Large intestine (tissue), 3 donors: Measurements from ENCODE around the gene ANXA4. TPM values are rescaled to one million over a fixed set of nuclear protein-coding genes. Genes with fewer than 3 reads are reported as not detected.

Source experiments
- DNase-seq, 2 donors: peaks; one replicate each; pipeline versions ENCODE4 v3.0.0 to v3.0.0-alpha.2; 2013
- H3K27ac ChIP-seq: one replicate; pipeline ENCODE4 v1.5.1; 2013; ENCODE audit warnings: low read length
- H3K27me3 ChIP-seq: 2 replicates; pipeline ENCODE4 v1.6.1; 2013; ENCODE audit warnings: low read length; ENCODE audit not compliant: control insufficient read depth, insufficient read depth
- H3K36me3 ChIP-seq: 2 replicates; pipeline ENCODE4 v1.6.1; 2013; ENCODE audit warnings: low read length; ENCODE audit not compliant: control insufficient read depth, insufficient read depth
- H3K4me1 ChIP-seq: one replicate; pipeline ENCODE4 v1.6.1; 2013; ENCODE audit warnings: low read length; ENCODE audit not compliant: control insufficient read depth, insufficient read depth
- H3K4me3 ChIP-seq: one replicate; pipeline ENCODE4 v1.5.1; 2013; ENCODE audit warnings: low read length
- H3K9me3 ChIP-seq: one replicate; pipeline ENCODE4 v1.6.1; 2013; ENCODE audit warnings: mild to moderate bottlenecking, low read depth, low read length, moderate library complexity; ENCODE audit not compliant: control insufficient read depth
- WGBS: methylation state at CpG from one replicate; pipeline ENCODE4 v1.1.5; 2013; ENCODE audit warnings: low lambda C conversion rate; ENCODE audit not compliant: insufficient coverage; 5-methylcytosine and 5-hydroxymethylcytosine counted together
- polyA plus RNA-seq: library from polyadenylated mRNA; unstranded; fragments of 120-200 nt; gene quantifications from one replicate; pipeline ENCODE4 v1.2.1, GENCODE V29; 2013

The ANXA4 gene
- polyA plus RNA-seq, 1 donor, result 540 TPM

GRCh38 chr2:69776886-69777785, 35.2 kb downstream of the ANXA4 start:
- DNase-seq, result no peak
- H3K36me3 ChIP-seq, result peaks cover 10% of the 10 kb centered on the region
- WGBS, result 58% methylated on average over 2 of the region's 9 CpGs
- H3K27ac ChIP-seq, result peak overlapping the region; percentile 87
- peaks cover 54% of the 10 kb centered on the region for H3K4me1 ChIP-seq
- no peaks in the 10 kb centered on the region for H3K9me3 ChIP-seq
- H3K27me3 ChIP-seq, result no peaks in the 10 kb centered on the region
- H3K4me3 ChIP-seq, result no peak overlapping the region

- Histone ChIP-seq H3K27ac (peak overlapping the region; percentile 87), H3K36me3 (peaks cover 10% of the 10 kb centered on the region), H3K4me1 (peaks cover 58% of the 10 kb centered on the region), H3K4me3 (no peak overlapping the region), H3K27me3 (no peaks in the 10 kb centered on the region), H3K9me3 (no peaks in the 10 kb centered on the region)
- DNase-seq, result no peak
- WGBS, result 92% methylated on average over 2 of the region's 4 CpGs
Observed at GRCh38 chr2:69777786-69778105, 35.8 kb downstream of the ANXA4 start.

- Histone ChIP-seq H3K9me3 (no peaks in the 10 kb centered on the region), H3K27me3 (no peaks in the 10 kb centered on the region), H3K36me3 (peaks cover 11% of the 10 kb centered on the region), H3K4me3 (no peak overlapping the region), H3K4me1 (peaks cover 55% of the 10 kb centered on the region), H3K27ac (peak overlapping the region; percentile 87)
- WGBS, result 14% methylated on average over 2 of the region's 5 CpGs
- peak; percentile 88 to 94 for DNase-seq
Observed at GRCh38 chr2:69779258-69780001, 37.5 kb downstream of the ANXA4 start.

- H3K27me3 ChIP-seq, result no peaks in the 10 kb centered on the region
- peak overlapping the region; percentile 87 for H3K27ac ChIP-seq
- H3K4me3 ChIP-seq, result no peak overlapping the region
- H3K36me3 ChIP-seq, result peaks cover 17% of the 10 kb centered on the region
- WGBS, result 51% methylated on average over 2 of the region's 5 CpGs
- peaks cover 55% of the 10 kb centered on the region for H3K4me1 ChIP-seq
- DNase-seq, result no peak
- H3K9me3 ChIP-seq, result no peaks in the 10 kb centered on the region
Observed at GRCh38 chr2:69780921-69781320, 39.0 kb downstream of the ANXA4 start.

GRCh38 chr2:69781321-69782248, 39.7 kb downstream of the ANXA4 start:
- Histone ChIP-seq H3K36me3 (peaks cover 17% of the 10 kb centered on the region), H3K4me1 (peaks cover 58% of the 10 kb centered on the region), H3K27me3 (no peaks in the 10 kb centered on the region), H3K27ac (peak overlapping the region; percentile 87), H3K9me3 (no peaks in the 10 kb centered on the region), H3K4me3 (no peak overlapping the region)
- DNase-seq, result peak; percentile 88 to 95
- no CpG with 5 or more reads among the region's 5 CpGs for WGBS

GRCh38 chr2:69784228-69784627, 42.3 kb downstream of the ANXA4 start:
- Histone ChIP-seq H3K27ac (peak overlapping the region; percentile 11), H3K4me3 (no peak overlapping the region), H3K4me1 (peaks cover 39% of the 10 kb centered on the region), H3K27me3 (no peaks in the 10 kb centered on the region), H3K36me3 (peaks cover 33% of the 10 kb centered on the region), H3K9me3 (no peaks in the 10 kb centered on the region)
- no CpG with 5 or more reads among the region's 5 CpGs for WGBS
- no peak for DNase-seq

GRCh38 chr2:69785358-69785757, 43.4 kb downstream of the ANXA4 start:
- peaks cover 39% of the 10 kb centered on the region for H3K4me1 ChIP-seq
- 92% methylated on average over 2 of the region's 2 CpGs for WGBS
- no peak for DNase-seq
- H3K27ac ChIP-seq, result peak overlapping the region; percentile 11
- H3K27me3 ChIP-seq, result no peaks in the 10 kb centered on the region
- H3K36me3 ChIP-seq, result peaks cover 39% of the 10 kb centered on the region
- H3K4me3 ChIP-seq, result no peak overlapping the region
- no peaks in the 10 kb centered on the region for H3K9me3 ChIP-seq

GRCh38 chr2:69786052-69786560, 44.2 kb downstream of the ANXA4 start:
- H3K36me3 ChIP-seq, result peaks cover 41% of the 10 kb centered on the region
- H3K9me3 ChIP-seq, result no peaks in the 10 kb centered on the region
- 91% methylated on average over 3 of the region's 4 CpGs for WGBS
- peaks cover 39% of the 10 kb centered on the region for H3K4me1 ChIP-seq
- H3K4me3 ChIP-seq, result no peak overlapping the region
- peak overlapping the region; percentile 25 for H3K27ac ChIP-seq
- no peaks in the 10 kb centered on the region for H3K27me3 ChIP-seq
- no peak for DNase-seq

GRCh38 chr2:69789175-69789721, 47.3 kb downstream of the ANXA4 start:
- DNase-seq, result peak; percentile 88 to 91
- peaks cover 52% of the 10 kb centered on the region for H3K36me3 ChIP-seq
- no CpG with 5 or more reads among the region's 7 CpGs for WGBS

More at GRCh38 chr2:69789175-69789721, 47.3 kb downstream of the ANXA4 start:
- Histone ChIP-seq H3K27ac (peak overlapping the region; percentile 74), H3K4me3 (no peak overlapping the region), H3K4me1 (peaks cover 33% of the 10 kb centered on the region), H3K9me3 (no peaks in the 10 kb centered on the region), H3K27me3 (no peaks in the 10 kb centered on the region)
